GM19238 (cell line): Measurements from ENCODE around the gene BMP5.

Experiments
- DNase-seq: peaks from one replicate; pipeline ENCODE4 v3.0.0; 2011; ENCODE audit warnings: low spot score; ENCODE audit not compliant: insufficient read length

The BMP5 gene

GRCh38 chr6:55818482-55818881 lies 56.9 kb downstream of the BMP5 start:
- no peak for DNase-seq

GRCh38 chr6:55812509-55812908 lies 62.9 kb downstream of the BMP5 start:
- no peak for DNase-seq

GRCh38 chr6:55811074-55811473 lies 64.3 kb downstream of the BMP5 start:
- no peak for DNase-seq

- DNase-seq, result no peak
Measured at GRCh38 chr6:55802259-55802658, 73.1 kb downstream of the BMP5 start.

DNA sequence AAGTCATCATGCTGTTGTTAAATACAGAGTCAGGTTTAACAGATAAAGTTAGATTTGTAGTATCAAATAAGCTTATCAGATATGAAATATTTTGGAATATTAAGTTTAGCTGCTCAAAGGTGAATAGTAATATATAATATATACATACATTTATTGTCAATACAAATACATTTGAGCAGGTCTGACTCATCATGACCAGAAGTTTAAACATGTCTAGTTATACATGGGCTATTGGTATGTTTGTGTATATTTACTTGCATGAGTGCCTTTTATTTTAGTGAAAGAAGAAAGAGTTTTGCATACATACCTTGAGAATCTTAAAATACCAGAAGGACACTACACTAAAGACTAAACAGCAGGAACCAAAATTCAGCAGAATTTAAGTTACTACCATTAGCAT lies 76.8 kb downstream of the BMP5 start:
- DNase-seq, result no peak

GRCh38 chr6:55794136-55794812 lies 81.1 kb downstream of the BMP5 start:
- no peak for DNase-seq

- no peak for DNase-seq
Measured at GRCh38 chr6:55785273-55785672, 90.1 kb downstream of the BMP5 start.

GRCh38 chr6:55782275-55782674 lies 93.1 kb downstream of the BMP5 start:
- DNase-seq, result no peak

DNA sequence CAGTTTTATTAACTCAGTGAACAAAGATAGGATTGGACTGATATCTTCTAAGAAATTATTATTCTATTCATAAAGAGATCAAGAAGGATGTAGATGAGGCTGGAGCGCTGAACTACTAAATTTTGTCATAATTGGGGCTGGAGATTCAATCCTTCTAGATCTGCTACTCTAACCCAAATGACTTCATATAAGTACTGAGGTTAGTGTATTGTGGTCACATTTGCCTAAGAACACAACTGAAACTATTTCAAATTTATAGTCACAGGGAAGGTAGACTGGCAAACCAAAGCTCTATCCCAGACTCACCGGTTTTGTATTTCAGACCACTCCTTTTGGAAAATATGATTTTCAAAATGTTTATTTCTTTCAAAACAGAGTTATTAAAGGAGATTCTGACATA lies 96.7 kb downstream of the BMP5 start:
- no peak for DNase-seq

DNA sequence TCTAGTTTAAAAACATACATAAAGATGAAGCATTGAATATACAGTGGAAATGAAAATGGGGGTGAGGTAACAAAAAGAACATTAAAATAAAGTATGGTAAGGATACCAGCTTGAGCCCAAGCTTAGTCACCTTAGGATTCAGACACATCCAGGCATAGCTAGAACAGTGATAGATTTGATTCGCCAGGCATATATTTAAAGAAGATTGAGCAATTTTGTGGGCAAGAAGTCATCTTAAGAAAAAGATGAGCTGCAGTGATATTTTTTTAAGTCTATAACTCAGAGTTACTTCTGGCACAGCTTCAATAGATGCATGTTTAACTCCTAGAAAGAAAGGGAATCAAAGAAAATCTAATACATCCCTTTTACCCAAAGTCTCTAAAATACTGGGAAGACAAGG lies 97.9 kb downstream of the BMP5 start:
- DNase-seq, result no peak

DNA sequence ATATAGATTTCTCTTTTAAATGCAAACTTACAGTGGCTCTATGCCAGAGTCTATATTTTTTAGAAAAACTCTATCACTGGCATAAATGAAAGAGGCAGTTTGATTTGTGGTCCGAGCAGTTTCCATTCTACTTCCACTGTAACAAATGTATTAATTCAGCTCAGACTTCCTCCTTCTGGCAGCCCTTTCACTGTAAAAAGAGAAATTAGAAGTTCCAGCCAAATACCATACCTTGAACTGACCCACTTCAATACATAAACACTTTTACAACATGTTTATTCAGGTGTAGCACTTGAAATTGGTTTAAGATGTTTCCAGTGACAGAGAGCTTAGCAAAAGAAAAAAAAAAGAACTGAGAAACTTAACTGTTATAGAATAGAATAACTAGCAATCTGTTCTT lies 99.3 kb downstream of the BMP5 start:
- DNase-seq, result no peak

DNA sequence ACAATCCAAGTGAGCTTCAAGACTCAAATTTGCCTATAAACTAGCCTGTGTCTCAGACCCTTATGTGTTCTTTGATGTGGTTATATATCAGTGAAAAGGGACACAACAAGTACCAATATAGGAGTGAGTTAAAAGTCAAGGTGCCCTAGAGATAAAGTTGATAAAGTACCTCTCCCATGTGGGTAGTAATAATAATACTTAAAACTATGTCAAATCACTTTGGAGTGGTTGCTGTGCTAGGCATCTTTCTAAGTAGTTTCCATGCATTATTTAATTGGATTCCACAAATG lies 100.4 kb downstream of the BMP5 start:
- DNase-seq, result no peak

GRCh38 chr6:55774286-55775028 lies 100.9 kb downstream of the BMP5 start:
- DNase-seq, result no peak

GRCh38 chr6:55773620-55774216 lies 101.7 kb downstream of the BMP5 start:
- no peak for DNase-seq

- DNase-seq, result no peak
Measured at GRCh38 chr6:55772730-55773129, 102.7 kb downstream of the BMP5 start.

DNA sequence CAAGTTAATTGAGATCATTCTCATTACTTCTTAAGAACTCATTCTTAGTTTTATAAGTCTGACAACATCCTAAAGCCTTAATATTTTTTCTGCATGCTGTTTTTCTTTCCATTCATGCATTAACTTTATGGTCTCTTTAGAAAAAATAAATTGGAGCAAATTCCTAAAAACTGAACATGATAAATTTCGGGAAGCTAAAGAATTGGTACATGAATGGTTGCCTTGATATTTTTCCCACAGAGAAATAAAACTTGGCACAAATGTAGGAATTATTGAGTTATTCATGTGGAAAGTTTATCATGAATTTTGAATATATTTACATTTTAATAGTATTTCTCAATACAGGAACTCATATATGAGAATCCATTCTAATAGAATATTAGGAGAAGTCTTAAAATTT lies 115.9 kb downstream of the BMP5 start:
- no peak for DNase-seq

DNA sequence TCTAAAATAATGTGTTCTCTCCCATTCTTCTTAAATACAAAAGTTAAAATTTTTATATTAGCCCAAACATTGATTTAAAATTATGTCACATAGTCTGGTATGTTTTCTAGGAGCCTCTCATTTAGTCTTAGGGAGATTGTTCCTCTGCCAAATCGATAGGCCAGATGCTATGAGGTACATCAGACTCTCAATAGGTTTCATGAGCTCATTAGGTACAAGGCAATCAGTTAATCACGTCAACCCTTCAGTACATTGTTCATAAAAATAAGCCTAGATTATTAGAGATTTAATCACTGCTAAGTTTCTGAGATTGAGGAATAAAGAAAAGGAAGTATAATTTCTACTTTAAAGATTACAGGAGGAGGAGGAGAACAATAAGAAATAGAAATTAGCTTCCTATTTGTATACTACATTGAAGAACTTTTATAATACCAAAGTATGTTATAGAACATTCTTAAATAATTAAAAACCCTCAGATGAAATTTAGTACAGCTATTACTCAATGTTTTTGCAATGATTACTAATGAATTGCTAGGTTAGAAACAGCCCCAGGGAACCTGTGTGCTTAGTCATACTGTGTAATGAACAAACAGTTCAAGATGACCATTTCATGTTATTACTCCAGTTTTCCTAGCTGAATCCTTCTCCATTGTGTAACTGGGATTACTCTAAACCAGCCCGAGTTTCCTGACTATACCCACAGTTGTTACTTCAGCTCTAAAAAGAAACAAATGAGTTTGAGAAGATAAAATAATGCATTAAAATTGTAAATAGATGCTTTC lies 117.0 kb downstream of the BMP5 start:
- DNase-seq, result no peak

DNA sequence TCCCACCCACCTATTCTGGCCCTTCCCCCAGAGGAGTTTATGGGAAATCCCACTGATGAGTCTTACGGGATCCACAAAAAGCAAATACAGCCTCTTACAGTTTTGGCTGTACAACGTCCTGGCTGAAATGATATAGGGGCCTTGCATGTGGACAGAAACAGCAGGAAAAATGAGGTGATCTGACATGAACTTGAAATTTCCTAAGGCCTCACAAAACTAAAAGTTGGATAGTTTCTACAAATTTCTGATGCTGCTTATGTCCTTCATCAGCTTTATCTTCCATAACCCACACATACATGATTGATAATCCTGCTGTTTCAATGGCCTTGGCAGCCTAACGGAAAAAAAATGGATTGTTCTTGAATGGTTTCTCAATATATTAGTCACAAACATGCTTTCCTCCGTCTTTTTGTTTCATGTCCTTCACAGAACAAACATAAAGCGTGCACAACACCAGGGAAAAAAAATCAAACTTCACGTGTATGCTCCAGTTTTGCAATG lies 118.8 kb downstream of the BMP5 start:
- no peak for DNase-seq

- DNase-seq, result no peak
Measured at GRCh38 chr6:55748880-55749279, 126.5 kb downstream of the BMP5 start.

DNA sequence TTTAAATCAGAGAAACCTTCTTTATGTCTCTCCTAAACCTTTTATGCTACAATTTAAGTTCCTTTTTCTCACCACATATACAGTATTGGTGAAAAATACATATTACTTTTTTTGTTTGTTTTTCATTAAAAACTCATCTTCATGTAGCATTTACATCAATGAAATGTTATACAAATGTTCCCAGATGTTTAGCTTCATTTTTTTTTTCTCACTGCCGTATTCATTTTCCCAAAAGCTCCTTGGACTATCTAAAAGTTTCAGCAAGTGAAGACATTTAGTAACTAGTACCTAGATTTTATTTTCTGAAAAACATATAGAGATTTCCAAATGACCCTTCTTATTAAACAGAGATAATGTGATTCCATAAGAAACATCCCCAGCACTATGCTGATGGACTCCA lies 128.9 kb downstream of the BMP5 start:
- DNase-seq, result no peak

DNA sequence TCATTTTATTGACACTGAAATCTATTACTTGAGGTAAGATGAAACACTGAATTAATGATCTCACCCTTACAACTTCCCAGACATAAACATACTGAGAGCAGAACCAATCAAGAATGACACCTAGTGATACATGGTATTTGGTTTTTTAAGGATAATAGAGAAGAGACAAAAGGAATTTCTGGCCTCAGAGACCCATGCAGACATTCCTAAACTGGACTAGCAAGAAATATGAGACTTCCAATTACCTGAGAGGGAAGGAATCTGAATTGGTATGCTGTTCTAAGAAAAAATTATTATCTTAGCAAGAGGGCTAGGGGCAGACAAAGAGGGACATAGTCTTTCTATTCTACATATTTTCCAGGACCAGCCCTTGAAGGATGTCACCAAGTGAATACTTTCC lies 141.1 kb downstream of the BMP5 start:
- DNase-seq, result no peak

GRCh38 chr6:55729665-55730064 lies 145.7 kb downstream of the BMP5 start:
- DNase-seq, result no peak
